BE2C (cell line): ENCODE measurements around the gene FBXW11.
A peak's percentile ranks its signal among the peaks of the same experiment; 100 is the strongest.

Experiments
- DNase-seq: peaks from one replicate; pipeline ENCODE4 v3.0.0-alpha.2; 2020
- H3K27me3 ChIP-seq: fragments of 250-450 bp; sonication (Bioruptor Pico); 2 replicates; pipeline ENCODE4 v1.5.1; 2020; ENCODE audit warnings: mild to moderate bottlenecking
- H3K36me3 ChIP-seq: fragments of 250-450 bp; sonication (Bioruptor Pico); 2 replicates; pipeline ENCODE4 v1.5.1; 2020; ENCODE audit warnings: mild to moderate bottlenecking
- H3K4me1 ChIP-seq: fragments of 250-450 bp; sonication (Bioruptor Pico); 2 replicates; pipeline ENCODE4 v1.5.1; 2020
- H3K4me3 ChIP-seq: 2 replicates; pipeline ENCODE4 v1.5.1; 2011; ENCODE audit warnings: low read depth, low read length
- H3K9me3 ChIP-seq: fragments of 250-450 bp; sonication (Bioruptor Pico); 2 replicates; pipeline ENCODE4 v1.5.1; 2020
- CTCF ChIP-seq: IDR thresholded peaks from 2 replicates; pipeline ENCODE4 v1.5.1; 2012; ENCODE audit warnings: mild to moderate bottlenecking, low read depth, low read length

FBXW11 gene

DNA sequence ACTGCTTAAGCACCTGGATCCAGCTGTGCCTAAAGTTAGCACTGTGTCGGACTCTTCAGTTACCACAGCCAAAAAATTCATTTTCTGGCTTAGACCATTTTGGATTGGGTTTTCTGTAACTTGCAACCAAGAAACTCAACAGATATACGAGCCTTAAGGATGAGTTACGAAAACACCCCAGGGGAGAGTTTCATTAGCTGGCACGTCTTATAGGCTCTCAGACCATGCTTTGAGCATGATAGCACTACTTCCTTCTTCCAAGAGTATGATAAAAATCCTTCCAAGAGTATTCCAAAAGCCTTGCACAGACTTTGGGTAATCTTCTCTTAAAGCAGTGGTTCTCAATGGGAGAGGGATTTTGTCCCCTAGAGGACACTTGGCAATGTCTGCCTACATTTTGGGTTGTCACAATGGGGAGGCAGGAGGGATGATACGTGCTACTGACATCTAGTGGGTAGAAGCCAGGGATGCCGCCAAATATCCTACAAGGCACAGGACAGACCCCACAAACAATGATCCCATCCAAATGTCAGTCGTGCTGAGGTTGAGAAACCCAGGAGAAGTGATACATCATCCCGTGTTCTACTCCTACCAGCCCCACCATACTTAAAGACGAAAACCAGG lies 156.0 kb downstream of the FBXW11 start:
- Histone ChIP-seq H3K9me3 (no peaks in the 10 kb centered on the region), H3K4me1 (no peaks in the 10 kb centered on the region), H3K27me3 (no peaks in the 10 kb centered on the region), H3K4me3 (no peak overlapping the region), H3K36me3 (no peaks in the 10 kb centered on the region; the same call in 1 of the 2 replicates)
- DNase-seq: peak; percentile 30
- peak; percentile 60 for TF ChIP-seq CTCF

DNA sequence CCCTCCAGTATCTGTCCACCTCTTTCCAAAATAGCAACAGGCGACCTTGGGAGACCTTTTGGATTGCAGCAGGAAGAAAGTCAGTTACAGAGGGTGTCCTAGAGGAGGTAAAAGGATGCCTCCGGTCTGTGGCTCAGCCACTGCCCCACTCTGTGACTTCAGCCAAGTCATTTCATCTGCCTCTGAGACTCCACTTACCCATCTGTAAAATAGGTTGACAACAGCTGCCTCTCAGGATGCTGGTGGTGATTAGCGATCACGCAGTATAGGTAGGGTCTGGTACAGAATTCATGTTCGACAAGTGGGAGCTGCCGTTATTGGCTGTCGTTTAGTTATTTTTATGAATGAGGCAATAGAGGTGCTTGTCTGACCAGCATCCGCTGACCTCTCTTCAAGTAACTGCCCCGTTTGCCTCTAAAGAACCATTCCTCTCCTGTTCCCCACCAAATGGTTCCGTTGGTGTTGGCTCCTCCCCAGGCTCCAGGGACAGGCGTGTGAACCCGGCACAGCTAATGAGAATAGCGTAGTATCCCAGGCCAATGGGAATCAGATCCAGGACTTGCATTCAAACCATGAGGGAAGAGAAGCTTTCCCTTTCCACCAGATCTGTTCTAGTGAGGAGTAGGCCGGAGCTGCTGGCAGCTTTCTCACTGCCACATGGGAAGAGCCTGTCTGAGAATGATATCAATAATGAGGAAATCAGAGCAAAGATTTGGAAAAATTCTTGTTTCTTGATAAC lies 156.7 kb downstream of the FBXW11 start:
- H3K4me3 ChIP-seq: no peak overlapping the region
- no peaks in the 10 kb centered on the region; the same call in 1 of the 2 replicates for H3K36me3 ChIP-seq
- no peak for TF ChIP-seq CTCF
- H3K4me1 ChIP-seq: no peaks in the 10 kb centered on the region
- DNase-seq: no peak
- H3K9me3 ChIP-seq: no peaks in the 10 kb centered on the region
- no peaks in the 10 kb centered on the region for H3K27me3 ChIP-seq

GRCh38 chr5:171848911-171849520 lies 157.4 kb downstream of the FBXW11 start:
- Histone ChIP-seq H3K36me3 (no peaks in the 10 kb centered on the region; the same call in 1 of the 2 replicates), H3K9me3 (no peaks in the 10 kb centered on the region), H3K4me3 (no peak overlapping the region), H3K27me3 (no peaks in the 10 kb centered on the region), H3K4me1 (no peaks in the 10 kb centered on the region)
- TF ChIP-seq CTCF: no peak
- no peak for DNase-seq

- H3K36me3 ChIP-seq: no peaks in the 10 kb centered on the region; the same call in 1 of the 2 replicates
- no peak for TF ChIP-seq CTCF
- no peaks in the 10 kb centered on the region for H3K4me1 ChIP-seq
- no peak overlapping the region for H3K4me3 ChIP-seq
- no peak for DNase-seq
- H3K27me3 ChIP-seq: no peaks in the 10 kb centered on the region
- H3K9me3 ChIP-seq: no peaks in the 10 kb centered on the region
Observed at GRCh38 chr5:171848486-171848885, 158.0 kb downstream of the FBXW11 start.

GRCh38 chr5:171848006-171848405 lies 158.4 kb downstream of the FBXW11 start:
- Histone ChIP-seq H3K4me1 (no peaks in the 10 kb centered on the region), H3K4me3 (no peak overlapping the region), H3K27me3 (no peaks in the 10 kb centered on the region), H3K36me3 (no peaks in the 10 kb centered on the region; the same call in 1 of the 2 replicates), H3K9me3 (no peaks in the 10 kb centered on the region)
- peak; percentile 26 for DNase-seq
- TF ChIP-seq CTCF: no peak

- Histone ChIP-seq H3K27me3 (no peaks in the 10 kb centered on the region), H3K9me3 (no peaks in the 10 kb centered on the region), H3K4me3 (no peak overlapping the region), H3K4me1 (no peaks in the 10 kb centered on the region), H3K36me3 (no peaks in the 10 kb centered on the region; the same call in 1 of the 2 replicates)
- no peak for DNase-seq
- no peak for TF ChIP-seq CTCF
Observed at GRCh38 chr5:171847026-171847425, 159.4 kb downstream of the FBXW11 start.
